GM23338 (cell line): ENCODE measurements around the gene TEKT3. TPM values are rescaled to one million over a fixed set of nuclear protein-coding genes. Genes with fewer than 3 reads are reported as not detected.

ENCODE experiments used
- ATAC-seq: fragments of 200-7000 bp; cut with Tn5 transposase; 3 replicates; pipeline ENCODE4 v1.9.1; 2020
- DNase-seq: peaks from one replicate; pipeline ENCODE4 v3.0.0-alpha.2; 2015; ENCODE audit warnings: low spot score
- H2AFZ ChIP-seq: fragments of 200-600 bp; sonication (generic); 2 replicates; pipeline ENCODE4 v1.8.0; 2016; ENCODE audit warnings: antibody characterized with exemption, mild to moderate bottlenecking, moderate library complexity
- H3F3A ChIP-seq: fragments of 200-600 bp; sonication (generic); replicated peaks from 2 replicates; pipeline ENCODE4 v1.8.0; 2017; ENCODE audit warnings: antibody characterized with exemption, mixed run types, low read depth
- H3K27ac ChIP-seq: fragments of 200-600 bp; sonication (generic); 2 replicates; pipeline ENCODE4 v1.6.1; 2016; ENCODE audit warnings: low read depth
- H3K27me3 ChIP-seq: fragments of 200-600 bp; sonication (generic); 2 replicates; pipeline ENCODE4 v1.8.0; 2016; ENCODE audit warnings: mild to moderate bottlenecking, mixed run types, moderate library complexity; ENCODE audit not compliant: insufficient read depth
- H3K36me3 ChIP-seq: fragments of 200-600 bp; sonication (generic); 2 replicates; pipeline ENCODE4 v1.8.0; 2016; ENCODE audit warnings: mild to moderate bottlenecking; ENCODE audit not compliant: insufficient read depth
- H3K4me1 ChIP-seq: fragments of 200-600 bp; sonication (generic); 2 replicates; pipeline ENCODE4 v1.8.0; 2016; ENCODE audit warnings: mild to moderate bottlenecking, moderate library complexity; ENCODE audit not compliant: insufficient read depth
- H3K4me2 ChIP-seq: fragments of 200-600 bp; sonication (generic); 2 replicates; pipeline ENCODE4 v1.7.1; 2017; ENCODE audit warnings: mixed run types
- H3K4me3 ChIP-seq: fragments of 200-600 bp; sonication (generic); 2 replicates; pipeline ENCODE4 v1.6.1; 2016; ENCODE audit warnings: mixed run types
- H3K79me2 ChIP-seq: fragments of 200-600 bp; sonication (generic); replicated peaks from 2 replicates; pipeline ENCODE4 v1.8.0; 2017; ENCODE audit warnings: mild to moderate bottlenecking; ENCODE audit not compliant: insufficient read depth
- H3K9me2 ChIP-seq: fragments of 200-600 bp; sonication (generic); 2 replicates; pipeline ENCODE4 v1.8.0; 2017; ENCODE audit not compliant: insufficient read depth
- H4K20me1 ChIP-seq: fragments of 200-600 bp; sonication (generic); replicated peaks from 2 replicates; pipeline ENCODE4 v1.8.0; 2017; ENCODE audit warnings: mild to moderate bottlenecking; ENCODE audit not compliant: insufficient read depth
- H3K27ac Mint-ChIP-seq: 2 replicates; pipeline ENCODE4 v1.8.0; 2020; ENCODE audit warnings: inconsistent platforms, mild to moderate bottlenecking, moderate library complexity, mixed read lengths
- H3K27me3 Mint-ChIP-seq: 3 replicates; pipeline ENCODE4 v1.8.0; 2022; ENCODE audit warnings: low read depth, mild to moderate bottlenecking, moderate library complexity, mixed read lengths, inconsistent platforms; ENCODE audit not compliant: insufficient read depth, poor library complexity
- H3K36me3 Mint-ChIP-seq: 3 replicates; pipeline ENCODE4 v1.8.0; 2021; ENCODE audit warnings: low read depth, mild to moderate bottlenecking, inconsistent platforms, moderate library complexity, mixed read lengths
- H3K4me1 Mint-ChIP-seq: 3 replicates; pipeline ENCODE4 v1.8.0; 2020; ENCODE audit warnings: mild to moderate bottlenecking, inconsistent platforms, mixed read lengths
- H3K4me3 Mint-ChIP-seq: 3 replicates; pipeline ENCODE4 v1.8.0; 2021; ENCODE audit warnings: moderate library complexity, mild to moderate bottlenecking, inconsistent platforms, mixed read lengths
- H3K9me3 Mint-ChIP-seq: 3 replicates; pipeline ENCODE4 v1.8.0; 2020; ENCODE audit warnings: moderate library complexity, mild to moderate bottlenecking, inconsistent platforms, mixed read lengths
- CREB1 ChIP-seq: fragments of 250-450 bp; sonication (Bioruptor Pico); IDR thresholded peaks from 2 replicates; pipeline ENCODE4 v1.5.0; 2020; ENCODE audit warnings: low read depth, mild to moderate bottlenecking, moderate library complexity
- EZH2 ChIP-seq: fragments of 200-600 bp; sonication (generic); IDR thresholded peaks from one replicate; pipeline ENCODE4 v1.8.0; 2017; ENCODE audit warnings: antibody characterized with exemption, mild to moderate bottlenecking, low read depth; ENCODE audit not compliant: unreplicated experiment
- EZH2phosphoT487 ChIP-seq: fragments of 200-600 bp; sonication (generic); IDR thresholded peaks from one replicate; pipeline ENCODE4 v1.8.1; 2018; ENCODE audit warnings: antibody characterized with exemption; ENCODE audit not compliant: unreplicated experiment
- JUNB ChIP-seq: IDR thresholded peaks from one replicate; pipeline ENCODE4 v1.6.1; 2016; ENCODE audit warnings: antibody characterized with exemption; ENCODE audit not compliant: unreplicated experiment
- NANOG ChIP-seq: IDR thresholded peaks from 2 replicates; pipeline ENCODE4 v1.6.1; 2016; ENCODE audit warnings: antibody characterized with exemption, borderline replicate concordance
- POLR2AphosphoS5 ChIP-seq: IDR thresholded peaks from 2 replicates; pipeline ENCODE4 v1.6.1; 2016; ENCODE audit warnings: antibody characterized with exemption, low read depth
- REST ChIP-seq: IDR thresholded peaks from one replicate; pipeline ENCODE4 v1.6.1; 2018; ENCODE audit warnings: antibody characterized with exemption; ENCODE audit not compliant: unreplicated experiment
- ZNF114 ChIP-seq: fragments of 250-450 bp; sonication (Bioruptor Pico); IDR thresholded peaks from 2 replicates; pipeline ENCODE4 v1.5.0; 2020; ENCODE audit warnings: mild to moderate bottlenecking, moderate library complexity
- ZNF331 ChIP-seq: fragments of 250-450 bp; sonication (Bioruptor Pico); IDR thresholded peaks from 2 replicates; pipeline ENCODE4 v1.5.0; 2020; ENCODE audit warnings: low read depth, mild to moderate bottlenecking, moderate library complexity
- polyA plus RNA-seq: library from polyadenylated mRNA; unstranded; fragments of >200 nt; fragmentation: Nextera tagmentation; extraction: Ambion mirVana; gene quantifications from 2 replicates; pipeline ENCODE4 v1.2.1, GENCODE V29; 2016
- total RNA-seq: library from RNA; depleted of rRNA; stranded (reverse); fragments of >200 nt; shearing (Covaris generic); gene quantifications from 2 replicates; pipeline ENCODE4 v1.2.3, GENCODE V29; 2014
- TF ChIP-seq, protein P1 (sequence below): IDR thresholded peaks from 2 replicates; pipeline ENCODE4 v1.6.1; 2016; ENCODE audit warnings: antibody characterized with exemption
- TF ChIP-seq, protein P2 (sequence below), 2 experiments: fragments of 200-600 bp in 1 of 2; sonication (generic) in 1 of 2; conservative IDR thresholded peaks; 2 replicates each; pipeline versions ENCODE4 v1.5.1 to v1.6.1; 2016 to 2017; ENCODE audit warnings: antibody characterized with exemption in 2 of 2, low read depth in 2 of 2, mild to moderate bottlenecking in 2 of 2, moderate library complexity in 1 of 2

The TEKT3 gene
- total and polyA plus RNA-seq, 2 experiments from 2014 or later, result 1.6 to 2.0 TPM

- TF ChIP-seq REST (no peak), EZH2 (no peak), CREB1 (no peak), POLR2AphosphoS5 (no peak), NANOG (no peak), ZNF114 (CRISPR knock-in tag) (no peak)
- TF ChIP-seq, protein P1, sequence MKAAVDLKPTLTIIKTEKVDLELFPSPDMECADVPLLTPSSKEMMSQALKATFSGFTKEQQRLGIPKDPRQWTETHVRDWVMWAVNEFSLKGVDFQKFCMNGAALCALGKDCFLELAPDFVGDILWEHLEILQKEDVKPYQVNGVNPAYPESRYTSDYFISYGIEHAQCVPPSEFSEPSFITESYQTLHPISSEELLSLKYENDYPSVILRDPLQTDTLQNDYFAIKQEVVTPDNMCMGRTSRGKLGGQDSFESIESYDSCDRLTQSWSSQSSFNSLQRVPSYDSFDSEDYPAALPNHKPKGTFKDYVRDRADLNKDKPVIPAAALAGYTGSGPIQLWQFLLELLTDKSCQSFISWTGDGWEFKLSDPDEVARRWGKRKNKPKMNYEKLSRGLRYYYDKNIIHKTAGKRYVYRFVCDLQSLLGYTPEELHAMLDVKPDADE, result no peak
These were observed 37.5 kb downstream of the TEKT3 start (continued) for GRCh38 chr17:15303851-15304250.

GRCh38 chr17:15303268-15303667 lies 38.1 kb downstream of the TEKT3 start:
- H3K4me1 Mint-ChIP-seq, result peaks cover 2% of the 10 kb centered on the region; the same call in 2 of the 3 replicates
- Histone ChIP-seq H3K9me2 (no peaks in the 10 kb centered on the region), H3K4me2 (no peak overlapping the region), H3F3A (no peaks in the 10 kb centered on the region), H3K79me2 (no peaks in the 10 kb centered on the region), H2AFZ (no peak overlapping the region), H4K20me1 (no peaks in the 10 kb centered on the region), H3K36me3 (no peaks in the 10 kb centered on the region), H3K4me1 (no peaks in the 10 kb centered on the region), H3K27ac (no peak overlapping the region), H3K4me3 (no peak overlapping the region), H3K27me3 (no peaks in the 10 kb centered on the region)
- peaks cover 11% of the 10 kb centered on the region for H3K27me3 Mint-ChIP-seq
- H3K4me3 Mint-ChIP-seq, result no peak overlapping the region
- no peak for DNase-seq
- no peak for ATAC-seq
- no peaks in the 10 kb centered on the region for H3K36me3 Mint-ChIP-seq
- no peaks in the 10 kb centered on the region for H3K9me3 Mint-ChIP-seq
- H3K27ac Mint-ChIP-seq, result no peak overlapping the region
- TF ChIP-seq JUNB (no peak), ZNF114 (CRISPR knock-in tag) (no peak), CREB1 (no peak), EZH2phosphoT487 (no peak), EZH2 (no peak), POLR2AphosphoS5 (no peak), REST (no peak), ZNF331 (no peak)
- TF ChIP-seq, protein P2, sequence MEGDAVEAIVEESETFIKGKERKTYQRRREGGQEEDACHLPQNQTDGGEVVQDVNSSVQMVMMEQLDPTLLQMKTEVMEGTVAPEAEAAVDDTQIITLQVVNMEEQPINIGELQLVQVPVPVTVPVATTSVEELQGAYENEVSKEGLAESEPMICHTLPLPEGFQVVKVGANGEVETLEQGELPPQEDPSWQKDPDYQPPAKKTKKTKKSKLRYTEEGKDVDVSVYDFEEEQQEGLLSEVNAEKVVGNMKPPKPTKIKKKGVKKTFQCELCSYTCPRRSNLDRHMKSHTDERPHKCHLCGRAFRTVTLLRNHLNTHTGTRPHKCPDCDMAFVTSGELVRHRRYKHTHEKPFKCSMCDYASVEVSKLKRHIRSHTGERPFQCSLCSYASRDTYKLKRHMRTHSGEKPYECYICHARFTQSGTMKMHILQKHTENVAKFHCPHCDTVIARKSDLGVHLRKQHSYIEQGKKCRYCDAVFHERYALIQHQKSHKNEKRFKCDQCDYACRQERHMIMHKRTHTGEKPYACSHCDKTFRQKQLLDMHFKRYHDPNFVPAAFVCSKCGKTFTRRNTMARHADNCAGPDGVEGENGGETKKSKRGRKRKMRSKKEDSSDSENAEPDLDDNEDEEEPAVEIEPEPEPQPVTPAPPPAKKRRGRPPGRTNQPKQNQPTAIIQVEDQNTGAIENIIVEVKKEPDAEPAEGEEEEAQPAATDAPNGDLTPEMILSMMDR (conservative IDR thresholded peaks at IDR 0.05; ENCODE audit: low read depth in 2 of 2), result no peak
- TF ChIP-seq, protein P1, result no peak
